Measurements from ENCODE around the gene TMEM9B.

The TMEM9B gene

DNA sequence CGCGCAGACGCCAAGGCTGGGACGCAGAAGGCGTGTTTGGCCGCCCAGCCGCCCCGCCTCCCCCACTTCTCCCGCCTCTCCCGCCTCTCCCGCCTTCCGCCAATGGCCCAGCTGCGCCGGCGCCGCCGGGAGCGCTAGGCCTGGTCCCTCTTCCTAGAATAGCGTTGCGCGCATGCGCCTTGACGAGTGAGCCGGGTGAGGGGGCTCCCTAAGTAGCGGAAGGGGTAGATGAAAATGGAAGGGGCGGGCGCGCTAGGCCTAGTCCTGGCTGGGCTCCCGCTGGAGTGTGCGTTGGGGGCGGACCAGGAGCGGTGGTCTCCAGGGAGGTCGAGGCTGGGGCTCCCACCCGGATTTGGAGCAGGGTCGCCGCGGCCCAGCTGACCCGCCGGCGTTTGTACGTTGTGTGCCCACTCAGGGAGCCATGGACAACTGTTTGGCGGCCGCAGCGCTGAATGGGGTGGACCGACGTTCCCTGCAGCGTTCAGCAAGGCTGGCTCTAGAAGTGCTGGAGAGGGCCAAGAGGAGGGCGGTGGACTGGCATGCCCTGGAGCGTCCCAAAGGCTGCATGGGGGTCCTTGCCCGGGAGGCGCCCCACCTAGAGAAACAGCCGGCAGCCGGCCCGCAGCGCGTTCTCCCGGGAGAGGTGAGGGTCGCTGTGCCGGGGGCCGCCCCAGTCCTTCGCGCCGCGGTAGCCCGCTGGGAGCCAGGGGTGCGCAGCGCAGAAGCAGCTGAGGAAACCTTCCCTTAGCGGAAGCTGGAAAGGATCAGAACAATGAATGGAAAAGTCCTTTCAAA lies 53.0 kb downstream of the TMEM9B start, which contains the start of gene AKIP1:
Gene AKIP1, plus strand, starts transcription at position 161 of the 795 bp plus-strand sequence. Its CDS starts 261 bp downstream, at position 422.
- H2AFZ ChIP-seq (ENCODE audit: low read depth, low read length), result peak within 1 kb of the TSS; percentile 98
- H3K9me3 ChIP-seq (ENCODE audit: low read length), result no peaks in the 10 kb centered on the region
- H3K4me1 ChIP-seq (ENCODE audit: insufficient read depth, low read length), result peaks cover 10% of the 10 kb centered on the region
- H3K36me3 ChIP-seq (ENCODE audit: insufficient read depth, low read length), result peaks cover 5% of the 10 kb centered on the region
- peak within 1 kb of the TSS; percentile 86 for H3K4me3 ChIP-seq (ENCODE audit: low read length)
- H3K27me3 ChIP-seq (ENCODE audit: insufficient read depth, low read length), result no peaks in the 10 kb centered on the region

DNA sequence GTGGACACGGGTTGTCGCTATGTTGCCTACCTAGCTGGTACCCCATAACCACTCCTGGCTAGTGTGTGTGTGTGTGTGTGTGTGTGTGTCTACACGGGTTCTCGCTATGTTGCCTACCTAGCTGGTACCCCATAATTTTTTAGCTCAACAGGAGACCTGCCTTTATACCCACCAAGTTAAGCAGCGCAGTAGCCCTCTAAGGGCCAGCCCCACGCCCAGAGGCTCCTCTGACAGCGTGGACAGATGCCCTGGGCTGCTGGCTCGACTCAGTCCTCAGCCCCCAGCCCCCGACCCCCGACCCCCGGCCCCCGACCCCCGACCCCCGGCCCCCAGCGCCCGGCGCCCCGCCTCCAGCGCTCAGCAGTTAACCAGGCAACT lies 53.6 kb downstream of the TMEM9B start:
- no peaks in the 10 kb centered on the region for H3K27me3 ChIP-seq (ENCODE audit: insufficient read depth, low read length)
- no peaks in the 10 kb centered on the region for H3K9me3 ChIP-seq (ENCODE audit: low read length)
- peak overlapping the region; percentile 68 for H2AFZ ChIP-seq (ENCODE audit: low read depth, low read length)
- peaks cover 10% of the 10 kb centered on the region for H3K4me1 ChIP-seq (ENCODE audit: insufficient read depth, low read length)
- peak overlapping the region; percentile 86 for H3K4me3 ChIP-seq (ENCODE audit: low read length)
- peaks cover 4% of the 10 kb centered on the region for H3K36me3 ChIP-seq (ENCODE audit: insufficient read depth, low read length)

DNA sequence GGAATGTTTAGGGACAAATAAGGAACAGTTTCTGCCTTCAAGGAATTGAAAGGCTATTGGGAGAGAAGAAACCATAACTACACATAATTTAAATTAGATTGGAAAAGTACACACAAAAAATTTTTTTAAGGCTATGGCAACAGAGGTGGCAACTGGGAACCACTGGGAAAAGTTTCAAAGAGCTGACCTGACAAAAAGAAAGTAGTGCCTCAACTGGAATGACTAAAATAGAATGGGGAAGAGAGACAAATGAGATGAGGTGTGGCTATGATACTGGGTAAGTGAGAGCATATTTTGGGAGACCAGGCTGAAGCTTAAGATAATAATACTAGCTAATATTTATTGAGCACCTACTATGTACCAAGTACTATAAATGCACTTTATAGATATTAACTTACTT lies 56.1 kb downstream of the TMEM9B start:
- no peak overlapping the region for H2AFZ ChIP-seq (ENCODE audit: low read depth, low read length)
- no peak overlapping the region for H3K4me3 ChIP-seq (ENCODE audit: low read length)
- H3K27me3 ChIP-seq (ENCODE audit: insufficient read depth, low read length), result no peaks in the 10 kb centered on the region
- no peaks in the 10 kb centered on the region for H3K9me3 ChIP-seq (ENCODE audit: low read length)
- peaks cover 10% of the 10 kb centered on the region for H3K4me1 ChIP-seq (ENCODE audit: insufficient read depth, low read length)
- H3K36me3 ChIP-seq (ENCODE audit: insufficient read depth, low read length), result no peaks in the 10 kb centered on the region

DNA sequence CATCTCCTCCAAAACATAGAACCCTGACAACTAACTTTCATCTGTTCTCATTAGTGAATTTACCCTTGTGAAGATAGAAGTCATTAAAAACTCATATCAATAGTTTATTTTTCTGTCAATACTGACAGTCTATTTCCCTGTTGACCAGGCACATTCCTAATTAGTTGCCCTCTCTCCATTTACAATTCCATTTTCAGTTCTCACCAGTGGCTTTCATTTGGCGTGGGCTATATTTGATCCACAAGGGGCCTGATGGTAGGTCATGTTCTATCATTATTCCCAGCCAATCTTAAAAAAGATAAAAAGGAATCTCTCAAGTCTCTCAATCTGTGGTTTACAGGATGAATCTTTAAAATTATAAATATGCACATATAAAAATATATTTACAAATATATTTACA lies 57.1 kb downstream of the TMEM9B start:
- Histone ChIP-seq H2AFZ (ENCODE audit: low read depth, low read length) (no peak overlapping the region), H3K36me3 (ENCODE audit: insufficient read depth, low read length) (no peaks in the 10 kb centered on the region), H3K9me3 (ENCODE audit: low read length) (no peaks in the 10 kb centered on the region), H3K27me3 (ENCODE audit: insufficient read depth, low read length) (no peaks in the 10 kb centered on the region), H3K4me3 (ENCODE audit: low read length) (no peak overlapping the region), H3K4me1 (ENCODE audit: insufficient read depth, low read length) (peaks cover 6% of the 10 kb centered on the region)

DNA sequence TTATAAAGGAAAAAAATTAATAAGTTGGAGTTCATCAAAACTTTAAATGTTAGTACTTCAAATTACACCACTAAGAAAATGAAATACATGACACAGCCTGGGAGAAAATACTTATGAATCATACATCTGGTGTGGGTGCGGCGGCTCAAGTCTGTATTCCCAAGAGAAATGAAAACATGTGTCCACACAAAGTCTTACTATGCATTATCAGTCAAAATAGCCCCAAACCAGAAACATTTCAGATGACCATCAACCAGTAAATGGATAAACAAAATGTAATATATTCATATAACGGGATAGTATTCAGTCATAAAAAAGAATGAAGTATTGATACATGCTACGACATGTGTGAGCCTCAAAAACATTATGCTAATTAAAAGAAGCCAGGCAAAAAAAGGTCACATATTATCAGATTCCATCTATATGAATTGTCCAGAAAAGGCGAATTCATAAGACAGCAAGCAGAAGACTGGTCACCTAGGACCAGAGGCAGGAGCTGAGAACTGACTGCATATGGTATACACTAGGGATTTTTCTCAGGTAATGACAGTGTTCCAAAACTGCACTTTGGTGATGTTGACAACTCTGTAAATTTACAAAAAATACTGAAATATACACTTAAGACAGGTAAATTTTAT lies 58.6 kb downstream of the TMEM9B start:
- Histone ChIP-seq H3K9me3 (ENCODE audit: low read length) (no peaks in the 10 kb centered on the region), H3K4me3 (ENCODE audit: low read length) (no peak overlapping the region), H3K36me3 (ENCODE audit: insufficient read depth, low read length) (no peaks in the 10 kb centered on the region), H2AFZ (ENCODE audit: low read depth, low read length) (no peak overlapping the region), H3K27me3 (ENCODE audit: insufficient read depth, low read length) (no peaks in the 10 kb centered on the region), H3K4me1 (ENCODE audit: insufficient read depth, low read length) (peaks cover 5% of the 10 kb centered on the region)

DNA sequence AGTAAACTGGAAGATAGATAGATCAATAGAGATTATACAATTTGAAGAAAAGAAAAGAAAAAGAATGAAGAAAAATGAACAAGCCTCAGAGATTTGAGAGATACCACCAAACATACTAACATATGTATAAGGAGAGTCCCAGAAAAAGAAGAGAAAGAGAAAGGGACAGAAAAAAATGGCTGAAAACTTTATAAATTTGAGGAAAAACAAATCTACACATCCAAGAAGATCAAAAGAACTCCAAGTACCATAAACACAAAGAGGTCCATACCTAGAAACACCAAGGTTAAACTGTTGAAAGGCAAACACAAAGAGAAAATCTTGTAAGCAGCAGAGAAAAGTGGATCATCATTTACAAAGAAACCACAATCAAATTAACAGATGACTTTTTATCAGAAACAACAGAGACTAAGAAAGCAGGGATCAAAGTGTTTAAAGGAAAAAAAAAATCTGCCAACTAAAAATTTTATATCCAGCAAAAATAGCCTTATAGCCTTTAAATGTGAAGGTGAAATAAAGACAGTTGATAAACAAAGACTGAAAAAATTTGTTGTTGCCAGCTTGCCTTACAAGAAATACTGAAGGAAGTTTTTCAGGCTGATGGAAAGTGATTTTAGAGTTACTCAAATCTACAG lies 65.0 kb downstream of the TMEM9B start:
- Histone ChIP-seq H3K36me3 (ENCODE audit: insufficient read depth, low read length) (no peaks in the 10 kb centered on the region), H2AFZ (ENCODE audit: low read depth, low read length) (no peak overlapping the region), H3K4me1 (ENCODE audit: insufficient read depth, low read length) (no peaks in the 10 kb centered on the region), H3K27me3 (ENCODE audit: insufficient read depth, low read length) (no peaks in the 10 kb centered on the region), H3K9me3 (ENCODE audit: low read length) (peaks cover 2% of the 10 kb centered on the region), H3K4me3 (ENCODE audit: low read length) (no peak overlapping the region)

All from neuron (in vitro differentiated cells).